Measurements from ENCODE around the gene F7.
A peak's percentile ranks its signal among the peaks of the same experiment; 100 is the strongest.

The F7 gene

GRCh38 chr13:113141601-113141970 lies 36.0 kb downstream of the F7 start:
- no peak for DNase-seq

GRCh38 chr13:113142876-113143275 lies 37.3 kb downstream of the F7 start:
- DNase-seq = no peak

- no peak for DNase-seq
Observed at GRCh38 chr13:113143466-113144254, 38.1 kb downstream of the F7 start.

- DNase-seq = no peak
Observed at GRCh38 chr13:113144255-113144629, 38.7 kb downstream of the F7 start.

GRCh38 chr13:113145496-113145895 lies 39.9 kb downstream of the F7 start:
- DNase-seq = no peak

GRCh38 chr13:113145911-113146598 lies 40.5 kb downstream of the F7 start:
- no peak for DNase-seq

- DNase-seq = no peak
Observed at GRCh38 chr13:113146750-113147149, 41.2 kb downstream of the F7 start.

- DNase-seq = no peak
Observed at GRCh38 chr13:113147206-113147605, 41.6 kb downstream of the F7 start.

- DNase-seq = no peak
Observed at GRCh38 chr13:113148407-113148806, 42.8 kb downstream of the F7 start.

- DNase-seq = no peak
Observed at GRCh38 chr13:113148940-113149503, 43.4 kb downstream of the F7 start.

GRCh38 chr13:113149711-113150549 lies 44.3 kb downstream of the F7 start:
- no peak for DNase-seq

GRCh38 chr13:113150550-113151365 lies 45.2 kb downstream of the F7 start:
- no peak for DNase-seq

- DNase-seq = no peak
Observed at GRCh38 chr13:113151745-113152690, 46.4 kb downstream of the F7 start.

GRCh38 chr13:113152691-113152983 lies 47.0 kb downstream of the F7 start:
- DNase-seq = no peak

GRCh38 chr13:113152984-113153809 lies 47.6 kb downstream of the F7 start:
- peak; percentile 35 for DNase-seq

GRCh38 chr13:113153810-113154748 lies 48.5 kb downstream of the F7 start:
- peak; percentile 79 for DNase-seq

GRCh38 chr13:113155201-113155600 lies 49.6 kb downstream of the F7 start:
- no peak for DNase-seq

- DNase-seq = no peak
Observed at GRCh38 chr13:113155982-113156655, 50.5 kb downstream of the F7 start.

All from NCI-H1105 (cell line).